B cell (primary cell): ENCODE measurements around the gene NUDT1. TPM values are rescaled to one million over a fixed set of nuclear protein-coding genes. Genes with fewer than 3 reads are reported as not detected.

Experiments used
- ATAC-seq: fragments of 200-7000 bp; cut with Tn5 transposase; one replicate; pipeline ENCODE4 v1.10.0; 2021; ENCODE audit warnings: low read depth, mild to moderate bottlenecking, moderate number of reproducible peaks, moderate library complexity
- CTCF ChIA-PET: fragments of 350-600 bp; sonication (Branson Sonifier 250); formaldehyde crosslinking; loops from one replicate; lab custom pipeline; 2021; ENCODE audit warnings: antibody characterized with exemption, inconsistent platforms; lab: Charles Lee
- POLR2A ChIA-PET: fragments of 350-600 bp; sonication (Branson Sonifier 250); formaldehyde crosslinking; loops from one replicate; lab custom pipeline; 2021; ENCODE audit warnings: antibody characterized with exemption; lab: Charles Lee
- DNase-seq: peaks from one replicate; pipeline ENCODE4 v3.0.0; 2013
- H2AFZ ChIP-seq: 2 replicates; pipeline ENCODE4 v1.6.1; 2012; ENCODE audit warnings: mild to moderate bottlenecking, low read depth, low read length; ENCODE audit not compliant: insufficient read depth, poor library complexity, severe bottlenecking
- H3K27ac ChIP-seq, 2 donors: 1 replicate in 1 of 2; 2 replicates in 1 of 2; pipeline ENCODE4 v1.5.1; 2012 to 2013; ENCODE audit warnings: low read length in 2 of 2, mild to moderate bottlenecking in 2 of 2, moderate library complexity in 1 of 2
- H3K27me3 ChIP-seq, 4 experiments: fragments of 200-600 bp in 1 of 4; sonication (generic) in 1 of 4; replicated peaks in 1 of 4; 1 replicate in 2 of 4; 2 replicates in 2 of 4; pipeline versions ENCODE4 v1.6.1 to v1.7.0; 2013 to 2016; ENCODE audit warnings: low read length in 3 of 4, mild to moderate bottlenecking in 2 of 4, mixed read lengths in 1 of 4, moderate library complexity in 1 of 4; ENCODE audit not compliant: insufficient read depth in 4 of 4, control insufficient read depth in 3 of 4; ENCODE audit errors: control extremely low read depth in 1 of 4
- H3K36me3 ChIP-seq, 2 experiments: replicated peaks in 1 of 2; 1 replicate in 1 of 2; 2 replicates in 1 of 2; pipeline versions ENCODE4 v1.6.1 to v1.7.1; 2013; ENCODE audit warnings: low read length in 1 of 2; ENCODE audit not compliant: insufficient read depth in 2 of 2, control insufficient read depth in 1 of 2; ENCODE audit errors: control extremely low read depth in 1 of 2, extremely low read depth in 1 of 2
- H3K4me1 ChIP-seq, 2 donors: fragments of 200-600 bp in 1 of 2; sonication (generic) in 1 of 2; 1 replicate in 1 of 2; 2 replicates in 1 of 2; pipeline versions ENCODE4 v1.5.1 to v1.6.1; 2013 to 2017; ENCODE audit warnings: low read length in 2 of 2; ENCODE audit not compliant: control insufficient read depth in 2 of 2, insufficient read depth in 2 of 2
- H3K4me2 ChIP-seq: replicated peaks from 2 replicates; pipeline ENCODE3; 2012; ENCODE audit warnings: mild to moderate bottlenecking, low read depth, low read length; ENCODE audit not compliant: poor library complexity, severe bottlenecking
- H3K4me3 ChIP-seq, 5 experiments: fragments of 200-600 bp in 1 of 5; sonication (generic) in 1 of 5; 1 replicate in 3 of 5; 2 replicates in 2 of 5; pipeline versions ENCODE4 v1.5.1 to v1.7.0; 2011 to 2016; ENCODE audit warnings: low read length in 4 of 5, mild to moderate bottlenecking in 4 of 5, low read depth in 2 of 5, control low read depth in 1 of 5, moderate library complexity in 1 of 5; ENCODE audit not compliant: insufficient read depth in 1 of 5; ENCODE audit errors: control extremely low read depth in 1 of 5, extremely low read depth in 1 of 5
- H3K79me2 ChIP-seq: fragments of 200-600 bp; sonication (generic); one replicate; pipeline ENCODE4 v1.6.0; 2016; ENCODE audit warnings: low read length; ENCODE audit not compliant: control insufficient read depth, insufficient read depth
- H3K9ac ChIP-seq: fragments of 200-600 bp; sonication (generic); 2 replicates; pipeline ENCODE4 v1.6.1; 2017; ENCODE audit warnings: mild to moderate bottlenecking, low read length, moderate library complexity
- H3K9me3 ChIP-seq, 3 donors: one replicate each; pipeline versions ENCODE4 v1.6.1 to v1.7.1; 2013; ENCODE audit warnings: low read length in 2 of 3; ENCODE audit not compliant: control insufficient read depth in 2 of 3, insufficient read depth in 1 of 3; ENCODE audit errors: control extremely low read depth in 1 of 3
- H4K20me1 ChIP-seq: 2 replicates; pipeline ENCODE4 v1.6.0; 2012; ENCODE audit warnings: mild to moderate bottlenecking, low read length; ENCODE audit not compliant: insufficient read depth, control insufficient read depth, poor library complexity, severe bottlenecking
- H3K27ac Mint-ChIP-seq: one replicate; pipeline ENCODE4 v1.8.0; 2021; ENCODE audit warnings: mixed read lengths
- H3K27me3 Mint-ChIP-seq: one replicate; pipeline ENCODE4 v1.8.0; 2021; ENCODE audit warnings: mixed read lengths
- H3K4me1 Mint-ChIP-seq: one replicate; pipeline ENCODE4 v1.8.0; 2021; ENCODE audit warnings: mixed read lengths
- H3K4me3 Mint-ChIP-seq: one replicate; pipeline ENCODE4 v1.8.0; 2021; ENCODE audit warnings: mixed read lengths
- H3K9me3 Mint-ChIP-seq: one replicate; pipeline ENCODE4 v1.8.0; 2022; ENCODE audit warnings: mixed read lengths; ENCODE audit not compliant: insufficient read depth
- EZH2 ChIP-seq: IDR thresholded peaks from 2 replicates; pipeline ENCODE4 v1.6.1; 2012; ENCODE audit warnings: borderline replicate concordance, low read depth, mild to moderate bottlenecking, moderate library complexity, low read length; ENCODE audit not compliant: insufficient read depth, poor library complexity, severe bottlenecking
- WGBS: methylation state at CpG from one replicate; pipeline ENCODE4 v1.1.5; 2013; ENCODE audit warnings: missing lambda C conversion rate; ENCODE audit not compliant: insufficient coverage; 5-methylcytosine and 5-hydroxymethylcytosine counted together
- intact Hi-C: fragments of 100-400 bp; cut with micrococcal nuclease; formaldehyde crosslinking; loops from one replicate; pipeline ENCODE4 v1.10.0; 2022
- polyA plus RNA-seq: library from polyadenylated mRNA; depleted of rRNA; stranded (reverse); fragments of >200 nt; gene quantifications from 2 replicates; pipeline ENCODE4 v1.2.3, GENCODE V29; 2012
- total RNA-seq, 2 donors: library from RNA; stranded (reverse); fragments of 120-200 nt in 1 of 2; gene quantifications; 1 replicate in 1 of 2; 2 replicates in 1 of 2; pipeline versions ENCODE4 v1.2.3 to v1.2.4, GENCODE V29; 2013 to 2022
- TF ChIP-seq, protein P1 (sequence below): fragments of 200-600 bp; IDR thresholded peaks from one replicate; pipeline ENCODE4 v1.8.0; 2022; ENCODE audit warnings: antibody characterized with exemption, mild to moderate bottlenecking

The NUDT1 gene
- total and polyA plus RNA-seq, 2 donors (not counting 1 experiment from before 2014, with no cell fraction given) = 21.1 to 22.9 TPM

- no peak overlapping the region for H3K4me2 ChIP-seq
- H3K27ac ChIP-seq = no peak overlapping the region
- H3K27me3 ChIP-seq = no peaks in the 10 kb centered on the region
- H3K79me2 ChIP-seq = no peaks in the 10 kb centered on the region
- H3K9me3 ChIP-seq = peaks cover 0 to 4% (median 0%) of the 10 kb centered on the region in 3 donors
- Mint-ChIP-seq H3K27me3 (no peaks in the 10 kb centered on the region), H3K27ac (no peak overlapping the region), H3K4me3 (no peak overlapping the region), H3K4me1 (peaks cover 6% of the 10 kb centered on the region), H3K9me3 (no peaks in the 10 kb centered on the region)
- ATAC-seq (no peak), DNase-seq (no peak)
- ChIA-PET POLR2A (no interaction called here), CTCF (interaction anchor here (0.5 to 2.2 kb wide), 3 partner anchors 137 to 549 kb away, joined by 3 to 11 read pairs (median 3); partner anchors contain the start of gene EIF3B)
- H3K4me3 ChIP-seq = no peak overlapping the region
- no peaks in the 10 kb centered on the region for H4K20me1 ChIP-seq
- TF ChIP-seq, protein P1, sequence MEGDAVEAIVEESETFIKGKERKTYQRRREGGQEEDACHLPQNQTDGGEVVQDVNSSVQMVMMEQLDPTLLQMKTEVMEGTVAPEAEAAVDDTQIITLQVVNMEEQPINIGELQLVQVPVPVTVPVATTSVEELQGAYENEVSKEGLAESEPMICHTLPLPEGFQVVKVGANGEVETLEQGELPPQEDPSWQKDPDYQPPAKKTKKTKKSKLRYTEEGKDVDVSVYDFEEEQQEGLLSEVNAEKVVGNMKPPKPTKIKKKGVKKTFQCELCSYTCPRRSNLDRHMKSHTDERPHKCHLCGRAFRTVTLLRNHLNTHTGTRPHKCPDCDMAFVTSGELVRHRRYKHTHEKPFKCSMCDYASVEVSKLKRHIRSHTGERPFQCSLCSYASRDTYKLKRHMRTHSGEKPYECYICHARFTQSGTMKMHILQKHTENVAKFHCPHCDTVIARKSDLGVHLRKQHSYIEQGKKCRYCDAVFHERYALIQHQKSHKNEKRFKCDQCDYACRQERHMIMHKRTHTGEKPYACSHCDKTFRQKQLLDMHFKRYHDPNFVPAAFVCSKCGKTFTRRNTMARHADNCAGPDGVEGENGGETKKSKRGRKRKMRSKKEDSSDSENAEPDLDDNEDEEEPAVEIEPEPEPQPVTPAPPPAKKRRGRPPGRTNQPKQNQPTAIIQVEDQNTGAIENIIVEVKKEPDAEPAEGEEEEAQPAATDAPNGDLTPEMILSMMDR = no peak
- no peak for TF ChIP-seq EZH2
- 97% methylated on average over 15 of the region's 15 CpGs for WGBS
- H2AFZ ChIP-seq = no peak overlapping the region
- peaks cover 0 to 5% of the 10 kb centered on the region in 2 donors for H3K4me1 ChIP-seq
- peaks cover 0 to 56% of the 10 kb centered on the region in 2 experiments for H3K36me3 ChIP-seq
- intact Hi-C loops = no loop called here
- no peak overlapping the region for H3K9ac ChIP-seq
Observed at GRCh38 chr7:2211259-2211880, 30.7 kb upstream of the NUDT1 start.

GRCh38 chr7:2211926-2212325 lies 30.1 kb upstream of the NUDT1 start:
- CTCF ChIA-PET = interaction anchor here (0.5 to 2.2 kb wide), 3 partner anchors 136 to 550 kb away, joined by 3 to 11 read pairs (median 3); partner anchors contain the start of gene EIF3B
- no peak overlapping the region for H3K4me3 Mint-ChIP-seq
- POLR2A ChIA-PET = no interaction called here

More at GRCh38 chr7:2211926-2212325, 30.1 kb upstream of the NUDT1 start:
- Histone ChIP-seq H3K9ac (no peak overlapping the region), H4K20me1 (no peaks in the 10 kb centered on the region), H3K27me3 (no peaks in the 10 kb centered on the region), H2AFZ (no peak overlapping the region), H3K79me2 (no peaks in the 10 kb centered on the region), H3K27ac (no peak overlapping the region), H3K4me1 (peaks cover 0 to 5% of the 10 kb centered on the region in 2 donors), H3K9me3 (peaks cover 0 to 4% (median 0%) of the 10 kb centered on the region in 3 donors), H3K4me3 (no peak overlapping the region), H3K4me2 (no peak overlapping the region), H3K36me3 (peaks cover 0 to 61% of the 10 kb centered on the region in 2 experiments)
- DNase-seq (no peak), ATAC-seq (no peak)
- intact Hi-C loops = no loop called here
- WGBS = 96% methylated on average over 12 of the region's 13 CpGs
- Mint-ChIP-seq H3K27me3 (no peaks in the 10 kb centered on the region), H3K4me1 (peaks cover 6% of the 10 kb centered on the region), H3K9me3 (no peaks in the 10 kb centered on the region), H3K27ac (no peak overlapping the region)
- TF ChIP-seq, protein P1 = no peak
- TF ChIP-seq EZH2 = no peak
